MM.1S (cell line): ENCODE data around the gene RTCA.
A peak's percentile ranks its signal among the peaks of the same experiment; 100 is the strongest.

Experiments used
- DNase-seq: peaks from one replicate; pipeline ENCODE4 v3.0.0-alpha.2; 2015
- H2AFZ ChIP-seq: fragments of 300-600 bp; sonication (generic); 2 replicates; pipeline ENCODE4 v1.6.0; 2016; ENCODE audit warnings: antibody characterized with exemption, low read length
- H3F3A ChIP-seq: fragments of 300-600 bp; sonication (generic); 2 replicates; pipeline ENCODE4 v1.6.1; 2016; ENCODE audit warnings: mild to moderate bottlenecking, antibody characterized with exemption, low read length, moderate library complexity, mixed read lengths; ENCODE audit not compliant: insufficient read depth
- H3K27ac ChIP-seq: fragments of 300-600 bp; sonication (generic); 2 replicates; pipeline ENCODE4 v1.5.1; 2016; ENCODE audit warnings: mild to moderate bottlenecking, low read length
- H3K27me3 ChIP-seq: fragments of 300-600 bp; sonication (generic); replicated peaks from 2 replicates; pipeline ENCODE4 v1.6.0; 2016; ENCODE audit warnings: low read length; ENCODE audit not compliant: insufficient read depth
- H3K36me3 ChIP-seq: fragments of 300-600 bp; sonication (generic); replicated peaks from 2 replicates; pipeline ENCODE4 v1.6.1; 2016; ENCODE audit warnings: mild to moderate bottlenecking, low read length, mixed read lengths; ENCODE audit not compliant: insufficient read depth
- H3K4me1 ChIP-seq: fragments of 300-600 bp; sonication (generic); 2 replicates; pipeline ENCODE4 v1.6.1; 2016; ENCODE audit warnings: low read length, mixed read lengths
- H3K4me2 ChIP-seq: fragments of 300-600 bp; sonication (generic); 2 replicates; pipeline ENCODE4 v1.6.0; 2016; ENCODE audit warnings: low read depth, low read length
- H3K4me3 ChIP-seq: fragments of 300-600 bp; sonication (generic); 2 replicates; pipeline ENCODE4 v1.5.1; 2016; ENCODE audit warnings: low read length, mixed read lengths
- H3K79me2 ChIP-seq: fragments of 300-600 bp; sonication (generic); 2 replicates; pipeline ENCODE4 v1.6.1; 2016; ENCODE audit warnings: mixed run types, low read length, mixed read lengths
- H3K9ac ChIP-seq: fragments of 300-600 bp; sonication (generic); 2 replicates; pipeline ENCODE4 v1.6.1; 2016; ENCODE audit warnings: low read length, mixed read lengths
- H3K9me2 ChIP-seq: fragments of 300-600 bp; sonication (generic); replicated peaks from 2 replicates; pipeline ENCODE4 v1.6.1; 2016; ENCODE audit warnings: mild to moderate bottlenecking, low read length, mixed read lengths; ENCODE audit not compliant: insufficient read depth
- H3K9me3 ChIP-seq: fragments of 300-600 bp; sonication (generic); replicated peaks from 2 replicates; pipeline ENCODE4 v1.6.1; 2016; ENCODE audit warnings: mild to moderate bottlenecking, low read length, mixed read lengths; ENCODE audit not compliant: insufficient read depth
- H4K20me1 ChIP-seq: fragments of 300-600 bp; sonication (generic); 2 replicates; pipeline ENCODE4 v1.6.1; 2016; ENCODE audit warnings: mild to moderate bottlenecking, low read length, moderate library complexity, mixed read lengths; ENCODE audit not compliant: insufficient read depth
- CTCF ChIP-seq: fragments of 300-600 bp; sonication (generic); IDR thresholded peaks from 2 replicates; pipeline ENCODE4 v1.5.1; 2016; ENCODE audit warnings: antibody characterized with exemption, low read length, mixed read lengths
- EZH2 ChIP-seq: fragments of 300-600 bp; sonication (generic); optimal IDR thresholded peaks from 2 replicates; pipeline ENCODE3; 2017; ENCODE audit warnings: low read depth, mild to moderate bottlenecking, antibody characterized with exemption, low read length, mixed read lengths
- EZH2phosphoT487 ChIP-seq: fragments of 300-600 bp; sonication (generic); IDR thresholded peaks from 2 replicates; pipeline ENCODE4 v1.6.1; 2018; ENCODE audit warnings: antibody characterized with exemption, low read length

The RTCA gene

GRCh38 chr1:100265931-100266740, at the start of gene RTCA:
Gene RTCA, plus strand, starts transcription at chr1:100266216. Its CDS starts 160 bp downstream, at chr1:100266376.
- DNase-seq = peak; percentile 92
- no peak for TF ChIP-seq EZH2phosphoT487
- TF ChIP-seq CTCF = no peak
- no peak for TF ChIP-seq EZH2
- Histone ChIP-seq H3K79me2 (peaks cover 32% of the 10 kb centered on the region), H3K27ac (peak within 1 kb of the TSS; percentile 81), H3K36me3 (0 out of 2 replicates have a peak, but pooled peaks cover 4% of the 10 kb centered on the region), H3K4me2 (peak within 1 kb of the TSS; percentile 78), H3F3A (no peaks in the 10 kb centered on the region), H4K20me1 (no peaks in the 10 kb centered on the region), H3K9me3 (no peaks in the 10 kb centered on the region), H3K4me1 (0 out of 2 replicates have a peak, but pooled peaks cover 4% of the 10 kb centered on the region), H3K27me3 (no peaks in the 10 kb centered on the region), H2AFZ (peak within 1 kb of the TSS; percentile 68), H3K9ac (peak within 1 kb of the TSS; percentile 93), H3K9me2 (no peaks in the 10 kb centered on the region), H3K4me3 (peak within 1 kb of the TSS; percentile 69)

- Histone ChIP-seq H3K27me3 (no peaks in the 10 kb centered on the region), H3K4me3 (no peak overlapping the region), H3F3A (no peaks in the 10 kb centered on the region), H3K4me2 (no peak overlapping the region), H3K9me2 (no peaks in the 10 kb centered on the region), H3K79me2 (no peaks in the 10 kb centered on the region), H3K27ac (no peak overlapping the region), H3K4me1 (no peaks in the 10 kb centered on the region), H3K9me3 (no peaks in the 10 kb centered on the region), H3K9ac (no peak overlapping the region), H3K36me3 (no peaks in the 10 kb centered on the region), H2AFZ (no peak overlapping the region), H4K20me1 (no peaks in the 10 kb centered on the region)
- DNase-seq = no peak
- no peak for TF ChIP-seq CTCF
- TF ChIP-seq EZH2phosphoT487 = no peak
- no peak for TF ChIP-seq EZH2
Observed at GRCh38 chr1:100217834-100218233, 48.2 kb upstream of the RTCA start.

DNA sequence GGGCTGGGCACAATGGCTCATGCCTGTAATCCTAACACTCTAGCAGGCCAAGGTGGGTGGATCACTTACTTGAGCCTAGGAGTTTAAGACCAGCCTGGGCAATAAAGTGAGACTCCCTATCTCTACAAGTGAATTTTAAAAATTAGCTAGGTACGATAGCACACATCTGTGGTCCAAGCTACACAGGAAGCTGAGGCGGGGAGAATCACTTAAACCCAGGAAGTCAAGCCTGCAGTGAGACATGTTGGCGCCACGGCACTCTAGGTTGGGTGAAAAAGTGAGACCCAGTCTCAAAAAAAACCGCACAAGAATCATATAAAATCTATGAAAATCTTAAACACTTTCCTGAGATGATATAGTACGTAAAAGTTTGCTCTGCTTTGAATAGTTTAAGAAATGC, 46.6 kb upstream of the RTCA start:
- Histone ChIP-seq H3F3A (no peaks in the 10 kb centered on the region), H3K9me2 (no peaks in the 10 kb centered on the region), H3K4me1 (no peaks in the 10 kb centered on the region), H3K27me3 (no peaks in the 10 kb centered on the region), H3K27ac (no peak overlapping the region), H4K20me1 (no peaks in the 10 kb centered on the region), H3K9ac (no peak overlapping the region), H3K4me2 (no peak overlapping the region), H2AFZ (no peak overlapping the region), H3K36me3 (no peaks in the 10 kb centered on the region), H3K4me3 (no peak overlapping the region), H3K9me3 (no peaks in the 10 kb centered on the region), H3K79me2 (no peaks in the 10 kb centered on the region)
- no peak for DNase-seq
- TF ChIP-seq CTCF (no peak), EZH2phosphoT487 (no peak), EZH2 (no peak)
